Ovary (tissue), 9 donors: ENCODE results near the gene ITPR2. TPM values are rescaled to one million over a fixed set of nuclear protein-coding genes. Genes with fewer than 3 reads are reported as not detected.

ENCODE experiments used
- DNase-seq, 5 donors: peaks; one replicate each; pipeline ENCODE4 v3.0.0-alpha.2; 2019 to 2020
- H3K27ac ChIP-seq, 2 donors: fragments of 200-600 bp; one replicate each; pipeline versions ENCODE4 v1.5.1 to v1.8.0; 2019 to 2022
- H3K27me3 ChIP-seq: fragments of 200-600 bp; one replicate; pipeline ENCODE4 v1.8.0; 2022
- H3K36me3 ChIP-seq: fragments of 200-600 bp; sonication (generic); one replicate; pipeline ENCODE4 v1.5.1; 2019
- H3K4me1 ChIP-seq: one replicate; pipeline ENCODE4 v1.8.1; 2013; ENCODE audit warnings: mild to moderate bottlenecking, moderate library complexity; ENCODE audit not compliant: insufficient read depth
- H3K4me3 ChIP-seq: fragments of 200-600 bp; sonication (generic); one replicate; pipeline ENCODE4 v1.5.1; 2017
- H3K9me3 ChIP-seq, 2 donors: fragments of 200-600 bp in 1 of 2; sonication (generic) in 1 of 2; one replicate each; pipeline versions ENCODE4 v1.5.1 to v1.8.1; 2013 to 2019; ENCODE audit warnings: mild to moderate bottlenecking in 1 of 2, moderate library complexity in 1 of 2
- CTCF ChIP-seq, 3 donors: fragments of 450-650 bp in 2 of 3; fragments of 200-600 bp in 1 of 3; IDR thresholded peaks; one replicate each; pipeline versions ENCODE4 v1.5.1 to v1.8.0; 2016 to 2022; ENCODE audit warnings: antibody characterized with exemption in 3 of 3, mild to moderate bottlenecking in 1 of 3
- EP300 ChIP-seq: sonication (generic); formaldehyde crosslinking; IDR thresholded peaks from one replicate; pipeline ENCODE4 v1.6.1; 2017; ENCODE audit warnings: antibody characterized with exemption
- POLR2A ChIP-seq: fragments of 450-650 bp; IDR thresholded peaks from one replicate; pipeline ENCODE4 v1.6.1; 2017; ENCODE audit warnings: antibody characterized with exemption, mild to moderate bottlenecking, moderate library complexity
- WGBS, 3 donors: extraction: QIAGEN DNeasy Blood & Tissue Kit in 1 of 3; methylation state at CpG; one replicate each; pipeline versions ENCODE4 v1.1.5 to v1.1.7; 2013 to 2017; 5-methylcytosine and 5-hydroxymethylcytosine counted together
- intact Hi-C, 4 donors: fragments of 100-400 bp; cut with DNase I; formaldehyde crosslinking; loops; one replicate each; pipeline versions ENCODE4 v1.11.0 to v1.15.1; 2022 to 2023
- polyA plus RNA-seq, 2 donors: library from polyadenylated mRNA; stranded (reverse); fragments of 200-250 nt in 1 of 2; fragments of 350-450 nt in 1 of 2; fragmentation: Illumina TruSeq in 1 of 2; extraction: RNeasy Lipid Tissue Mini Kit (QIAGEN cat#74804) in 1 of 2; gene quantifications; one replicate each; pipeline ENCODE4 v1.2.3, GENCODE V29; 2013 to 2014
- total RNA-seq, 7 donors: library from RNA; depleted of rRNA in 2 of 7; stranded (reverse); fragments of >200 nt in 2 of 7; fragmentation: NEBNext Ultra II Directional in 3 of 7; extraction: Animal tissue kit (Norgen Biotek cat#: 25700) in 3 of 7; gene quantifications; one replicate each; pipeline versions ENCODE4 v1.1.0 to v1.2.4, GENCODE V29; 2016 to 2023
- donor health status: DM: no; HTN: no; CAD: no; lungs with moderate emphysema.
- donor health status: DM: no; HTN: no; CAD: no.
- donor health status: Bipolar disorder and iron deficiency.
- donor health status: DM: yes; HTN: yes; CAD: no.
- donor health status: DM: no; HTN: no; CAD: no.
- donor health status: DM: yes; HTN: yes; CAD: no.

Gene ITPR2
- total and polyA plus RNA-seq, 9 donors: 5.9 to 51.1 (median 32.9) TPM

GRCh38 chr12:26872625-26873024 lies 39.6 kb upstream of the ITPR2 start:
- WGBS, 3 donors: 78 to 97% (median 86%) methylated on average over 1 of the region's 1 CpG
- Histone ChIP-seq H3K4me3 (no peak overlapping the region), H3K9me3 (no peaks in the 10 kb centered on the region), H3K27me3 (no peaks in the 10 kb centered on the region), H3K36me3 (no peaks in the 10 kb centered on the region), H3K27ac (no peak overlapping the region), H3K4me1 (peaks cover 2% of the 10 kb centered on the region)
- no peak for TF ChIP-seq POLR2A
- TF ChIP-seq EP300: no peak
- TF ChIP-seq CTCF (IDR thresholded peaks at IDR 0.05): no peak
- intact Hi-C loops: no loop called here
- DNase-seq: no peak

- WGBS, 3 donors: 77 to 83% (median 79%) methylated on average over 2 of the region's 2 CpGs
- H3K4me3 ChIP-seq: no peak overlapping the region
- TF ChIP-seq POLR2A (no peak), CTCF (IDR thresholded peaks at IDR 0.05) (no peak), EP300 (no peak)
- H3K36me3 ChIP-seq: no peaks in the 10 kb centered on the region
- H3K27ac ChIP-seq: no peak overlapping the region
- DNase-seq: no peak
- intact Hi-C loops: no loop called here
- H3K4me1 ChIP-seq: peaks cover 2% of the 10 kb centered on the region
- no peaks in the 10 kb centered on the region for H3K27me3 ChIP-seq
- no peaks in the 10 kb centered on the region for H3K9me3 ChIP-seq
Observed at GRCh38 chr12:26871985-26872384, 39.0 kb upstream of the ITPR2 start.

- H3K36me3 ChIP-seq: no peaks in the 10 kb centered on the region
- intact Hi-C loops: no loop called here
- no peak for DNase-seq
- TF ChIP-seq CTCF (IDR thresholded peaks at IDR 0.05) (no peak), EP300 (no peak), POLR2A (no peak)
- no peak overlapping the region for H3K4me3 ChIP-seq
- no peaks in the 10 kb centered on the region for H3K9me3 ChIP-seq
- H3K4me1 ChIP-seq: peaks cover 2% of the 10 kb centered on the region
- H3K27ac ChIP-seq: no peak overlapping the region
- no peaks in the 10 kb centered on the region for H3K27me3 ChIP-seq
- WGBS, 3 donors: 38 to 41% (median 39%) methylated on average over 11 of the region's 11 CpGs
Observed at GRCh38 chr12:26870491-26871419, 37.8 kb upstream of the ITPR2 start.

GRCh38 chr12:26869908-26870459 lies 37.0 kb upstream of the ITPR2 start:
- Histone ChIP-seq H3K36me3 (no peaks in the 10 kb centered on the region), H3K9me3 (no peaks in the 10 kb centered on the region), H3K27ac (no peak overlapping the region), H3K27me3 (no peaks in the 10 kb centered on the region), H3K4me1 (peaks cover 2% of the 10 kb centered on the region), H3K4me3 (no peak overlapping the region)
- 68 to 86% (median 80%) methylated on average over 6 of the region's 6 CpGs for WGBS, 3 donors
- DNase-seq: no peak
- TF ChIP-seq POLR2A: no peak
- no peak for TF ChIP-seq EP300
- TF ChIP-seq CTCF (IDR thresholded peaks at IDR 0.05): no peak
- intact Hi-C loops: no loop called here
